ENCODE results near the gene RELT.

Gene RELT, protein sequence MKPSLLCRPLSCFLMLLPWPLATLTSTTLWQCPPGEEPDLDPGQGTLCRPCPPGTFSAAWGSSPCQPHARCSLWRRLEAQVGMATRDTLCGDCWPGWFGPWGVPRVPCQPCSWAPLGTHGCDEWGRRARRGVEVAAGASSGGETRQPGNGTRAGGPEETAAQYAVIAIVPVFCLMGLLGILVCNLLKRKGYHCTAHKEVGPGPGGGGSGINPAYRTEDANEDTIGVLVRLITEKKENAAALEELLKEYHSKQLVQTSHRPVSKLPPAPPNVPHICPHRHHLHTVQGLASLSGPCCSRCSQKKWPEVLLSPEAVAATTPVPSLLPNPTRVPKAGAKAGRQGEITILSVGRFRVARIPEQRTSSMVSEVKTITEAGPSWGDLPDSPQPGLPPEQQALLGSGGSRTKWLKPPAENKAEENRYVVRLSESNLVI

DNA sequence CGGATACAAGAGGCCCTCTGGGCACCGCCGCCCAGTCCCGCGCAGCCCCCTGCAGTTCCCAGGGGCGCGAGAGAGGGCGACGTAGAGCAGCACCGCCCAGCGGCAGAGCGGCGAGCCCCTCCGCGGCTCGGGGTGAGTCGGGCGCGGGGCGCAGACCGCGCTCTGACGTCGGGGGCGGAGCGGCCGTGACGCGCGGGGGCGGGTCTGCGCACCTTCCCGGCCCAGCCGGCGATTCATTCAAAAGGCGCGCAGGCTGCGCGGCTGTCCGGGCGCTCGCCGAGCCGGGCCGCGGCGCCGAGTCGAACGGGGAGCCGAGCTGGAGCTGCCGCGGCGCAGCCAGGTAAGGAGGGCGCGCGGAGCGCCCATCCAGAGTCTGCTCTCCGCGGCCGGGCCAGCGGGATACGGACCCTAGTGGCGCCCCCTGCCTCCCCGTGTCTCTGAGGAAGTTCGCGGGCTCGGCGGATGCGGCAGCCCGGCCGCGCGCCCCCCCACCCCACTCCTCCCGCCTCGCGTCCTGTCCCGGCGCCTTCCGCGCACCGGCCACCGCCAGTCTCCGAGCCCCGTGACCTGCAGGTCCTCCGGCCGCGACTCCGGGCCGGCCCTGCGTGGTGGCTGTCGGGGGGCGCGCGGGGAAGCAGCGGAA is at the start of gene RELT:
Gene RELT, plus strand, starts transcription at position 240 of the 643 bp plus-strand sequence. CDS start 12,738 bp downstream, outside the sequence.
- Mint-ChIP-seq H3K4me3 (peak within 1 kb of the TSS; percentile 84), H3K9me3 (no peaks in the 10 kb centered on the region), H3K4me1 (ENCODE audit: low read depth) (peaks cover 60% of the 10 kb centered on the region), H3K27ac (peak within 1 kb of the TSS; percentile 86), H3K36me3 (ENCODE audit: low read depth) (peaks cover 48% of the 10 kb centered on the region), H3K27me3 (peaks cover 5% of the 10 kb centered on the region)
- intact Hi-C loops (cut with micrococcal nuclease), result loop anchor here (1.0 kb wide), 1 partner anchor 17 kb away; no protein-coding TSS in a partner anchor

DNA sequence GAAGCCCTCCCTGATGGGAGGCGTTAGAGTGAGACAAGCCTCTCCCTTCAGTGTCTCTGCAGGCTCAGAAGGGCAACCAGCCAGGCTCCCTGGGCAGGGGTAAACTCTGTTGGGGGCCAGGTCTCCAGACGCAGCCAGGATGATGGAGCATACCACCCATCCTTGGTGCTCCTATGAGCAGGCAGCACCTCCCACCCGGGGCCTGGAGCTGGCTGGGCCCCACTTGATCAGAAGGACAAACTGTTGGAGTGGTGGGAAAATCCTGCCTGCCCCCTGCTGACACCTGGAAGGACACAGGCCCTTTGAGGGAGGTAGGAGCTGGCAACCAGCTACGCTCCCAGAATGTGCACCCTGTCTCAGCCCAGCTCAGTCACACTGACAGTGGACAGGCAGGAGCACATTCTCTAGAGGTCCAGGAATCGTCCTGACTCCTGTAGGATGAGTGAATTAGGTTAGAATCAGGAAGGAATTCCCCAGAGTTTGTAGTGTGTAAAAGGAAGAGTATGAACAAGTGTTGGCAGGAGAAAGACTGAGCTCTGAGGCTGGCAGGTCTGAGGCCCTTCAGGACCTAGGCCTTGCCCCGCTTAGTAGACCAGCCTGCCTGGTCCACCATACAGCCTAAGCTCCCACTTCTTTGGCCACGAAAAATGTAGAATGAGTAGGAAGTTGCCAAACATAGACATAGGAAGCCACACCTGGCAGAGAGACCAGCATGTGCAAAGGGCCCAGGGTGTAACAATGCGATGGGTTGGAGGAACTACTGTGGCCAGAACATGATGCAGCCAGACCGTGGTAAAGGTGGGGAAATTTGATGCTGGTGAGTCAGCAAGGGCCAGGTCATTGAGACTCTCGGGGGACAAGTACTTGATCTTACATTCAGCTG is 49.0 kb upstream of the RELT start:
- Mint-ChIP-seq H3K36me3 (ENCODE audit: low read depth) (no peaks in the 10 kb centered on the region), H3K27me3 (peaks cover 8% of the 10 kb centered on the region), H3K4me1 (ENCODE audit: low read depth) (peaks cover 25% of the 10 kb centered on the region), H3K9me3 (no peaks in the 10 kb centered on the region), H3K4me3 (no peak overlapping the region), H3K27ac (no peak overlapping the region)
- intact Hi-C loops (cut with micrococcal nuclease), result no loop called here

DNA sequence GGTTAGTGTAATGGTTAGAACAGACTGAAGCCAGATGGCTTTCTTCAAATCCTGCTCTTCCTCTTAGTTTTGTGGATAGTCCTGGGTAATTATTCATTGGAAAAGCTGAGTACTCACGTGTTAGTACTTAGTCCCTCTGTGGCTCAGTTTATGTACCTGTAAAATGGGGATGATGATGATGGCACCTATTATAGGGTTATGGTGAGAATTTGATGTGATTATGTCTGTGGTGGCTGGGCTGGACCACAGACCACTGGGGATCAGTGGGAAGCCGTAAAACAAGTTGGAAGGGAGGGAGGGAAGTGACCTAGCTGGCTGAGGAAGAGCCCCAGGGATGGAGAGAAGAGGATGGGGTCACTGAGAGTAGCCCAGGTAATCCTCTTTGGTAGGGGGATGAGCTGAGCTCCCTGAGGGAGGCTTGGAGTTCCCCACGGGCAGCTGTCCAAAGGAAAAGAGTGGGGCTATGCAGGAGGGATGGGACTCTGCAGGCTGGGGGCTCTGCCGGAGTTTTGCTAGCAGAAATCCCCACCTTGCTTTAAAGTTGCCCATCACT is 48.3 kb upstream of the RELT start:
- Mint-ChIP-seq H3K4me3 (no peak overlapping the region), H3K36me3 (ENCODE audit: low read depth) (no peaks in the 10 kb centered on the region), H3K27ac (no peak overlapping the region), H3K27me3 (peaks cover 1% of the 10 kb centered on the region), H3K9me3 (no peaks in the 10 kb centered on the region), H3K4me1 (ENCODE audit: low read depth) (peaks cover 18% of the 10 kb centered on the region)
- intact Hi-C loops (cut with micrococcal nuclease), result no loop called here

DNA sequence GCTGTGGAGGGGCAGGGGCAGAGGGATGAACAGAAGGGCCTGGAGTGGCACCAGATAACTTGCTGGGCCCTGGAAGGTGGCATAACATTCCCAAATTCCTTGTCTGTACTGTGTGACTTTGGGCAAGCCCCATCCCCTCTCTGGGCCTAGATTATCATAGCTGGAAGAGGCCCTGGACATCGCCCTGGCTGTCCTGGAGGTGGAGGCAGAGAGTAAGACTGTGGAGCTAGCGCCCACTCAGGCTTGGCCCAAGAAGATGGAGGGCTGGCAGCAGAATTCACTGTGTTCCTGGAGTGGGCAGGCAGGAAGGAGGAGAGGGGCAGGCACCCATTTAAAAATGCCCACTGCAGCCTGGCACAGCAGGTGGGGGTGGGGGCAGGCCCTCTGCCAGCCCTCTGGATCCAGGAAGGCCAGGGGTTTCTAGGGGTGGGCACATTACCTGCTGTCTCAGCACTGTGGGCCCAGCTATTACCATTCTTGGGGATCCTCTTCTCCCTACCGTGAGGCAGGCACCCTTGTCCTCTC is 45.6 kb upstream of the RELT start:
- peak overlapping the region; percentile 47 for H3K27ac Mint-ChIP-seq
- H3K4me1 Mint-ChIP-seq (ENCODE audit: low read depth), result peaks cover 29% of the 10 kb centered on the region
- intact Hi-C loops (cut with micrococcal nuclease), result no loop called here

DNA sequence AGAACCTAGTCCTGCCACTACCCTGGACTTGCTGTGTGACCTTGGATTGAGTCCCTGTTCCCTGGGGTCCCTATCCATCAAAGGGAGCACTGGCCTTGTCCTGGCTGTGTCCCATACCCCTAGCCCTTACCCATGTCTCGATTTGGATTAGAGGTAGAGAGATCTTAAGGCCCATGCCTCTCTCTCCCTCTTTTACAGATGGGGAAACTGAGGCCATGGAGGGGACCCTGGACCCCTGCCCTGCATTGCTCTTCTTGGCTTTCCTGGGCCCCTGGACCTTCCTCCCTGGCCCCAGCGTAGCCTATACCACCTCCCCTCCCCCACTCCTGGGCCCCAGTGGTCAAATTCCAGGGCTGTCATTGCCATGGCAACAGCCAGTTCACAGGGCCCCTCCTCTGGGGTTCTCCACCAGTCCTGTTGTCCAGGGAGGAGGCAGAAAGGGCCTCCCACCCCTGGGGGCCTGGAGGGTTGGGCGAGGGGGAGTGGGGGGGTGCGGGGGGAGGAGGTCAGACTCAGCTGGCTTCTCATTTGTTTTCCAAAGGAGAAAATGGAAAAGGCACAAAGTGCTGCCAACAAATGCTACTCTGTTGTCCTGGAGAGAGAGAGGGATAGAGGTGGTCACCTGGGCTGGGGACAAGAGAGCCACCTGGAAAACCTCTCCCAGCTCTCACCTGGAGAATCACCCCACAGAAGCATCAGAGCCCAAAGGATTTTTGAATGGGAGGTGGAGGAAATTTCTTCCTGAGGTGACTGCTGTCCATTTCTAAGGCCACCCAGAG is 44.9 kb upstream of the RELT start:
- no peaks in the 10 kb centered on the region for H3K9me3 Mint-ChIP-seq
- H3K36me3 Mint-ChIP-seq (ENCODE audit: low read depth), result no peaks in the 10 kb centered on the region
- peak overlapping the region; percentile 47 for H3K27ac Mint-ChIP-seq
- H3K27me3 Mint-ChIP-seq, result peaks cover 6% of the 10 kb centered on the region
- intact Hi-C loops (cut with micrococcal nuclease), result no loop called here
- peaks cover 29% of the 10 kb centered on the region for H3K4me1 Mint-ChIP-seq (ENCODE audit: low read depth)
- no peak overlapping the region for H3K4me3 Mint-ChIP-seq

More for the DNA sequence above, 45.6 kb upstream of the RELT start:
- Mint-ChIP-seq H3K4me3 (no peak overlapping the region), H3K27me3 (peaks cover 6% of the 10 kb centered on the region), H3K9me3 (no peaks in the 10 kb centered on the region), H3K36me3 (ENCODE audit: low read depth) (no peaks in the 10 kb centered on the region)

DNA sequence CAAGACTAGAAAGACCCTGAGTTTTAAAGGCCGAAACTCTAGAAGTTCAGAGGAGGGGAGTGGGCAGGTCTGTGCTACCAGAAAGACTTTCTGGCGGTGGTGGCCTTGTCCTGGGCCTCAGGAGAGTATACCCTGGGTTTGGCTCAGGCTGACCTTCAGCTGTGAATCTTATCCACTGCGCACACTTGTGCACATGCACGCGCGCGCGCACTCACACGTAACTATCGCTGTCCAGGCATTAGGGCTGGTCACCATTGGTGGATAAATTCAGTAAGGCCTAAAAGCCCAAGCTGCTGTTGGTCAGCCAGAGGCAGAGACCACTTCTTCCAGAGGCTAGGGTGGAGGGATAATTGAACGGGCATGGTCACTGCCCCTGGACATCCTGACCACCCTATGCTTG is 43.0 kb upstream of the RELT start:
- Mint-ChIP-seq H3K4me1 (ENCODE audit: low read depth) (peaks cover 22% of the 10 kb centered on the region), H3K9me3 (no peaks in the 10 kb centered on the region), H3K36me3 (ENCODE audit: low read depth) (no peaks in the 10 kb centered on the region), H3K4me3 (no peak overlapping the region), H3K27me3 (peaks cover 4% of the 10 kb centered on the region), H3K27ac (no peak overlapping the region)
- intact Hi-C loops (cut with micrococcal nuclease), result no loop called here

DNA sequence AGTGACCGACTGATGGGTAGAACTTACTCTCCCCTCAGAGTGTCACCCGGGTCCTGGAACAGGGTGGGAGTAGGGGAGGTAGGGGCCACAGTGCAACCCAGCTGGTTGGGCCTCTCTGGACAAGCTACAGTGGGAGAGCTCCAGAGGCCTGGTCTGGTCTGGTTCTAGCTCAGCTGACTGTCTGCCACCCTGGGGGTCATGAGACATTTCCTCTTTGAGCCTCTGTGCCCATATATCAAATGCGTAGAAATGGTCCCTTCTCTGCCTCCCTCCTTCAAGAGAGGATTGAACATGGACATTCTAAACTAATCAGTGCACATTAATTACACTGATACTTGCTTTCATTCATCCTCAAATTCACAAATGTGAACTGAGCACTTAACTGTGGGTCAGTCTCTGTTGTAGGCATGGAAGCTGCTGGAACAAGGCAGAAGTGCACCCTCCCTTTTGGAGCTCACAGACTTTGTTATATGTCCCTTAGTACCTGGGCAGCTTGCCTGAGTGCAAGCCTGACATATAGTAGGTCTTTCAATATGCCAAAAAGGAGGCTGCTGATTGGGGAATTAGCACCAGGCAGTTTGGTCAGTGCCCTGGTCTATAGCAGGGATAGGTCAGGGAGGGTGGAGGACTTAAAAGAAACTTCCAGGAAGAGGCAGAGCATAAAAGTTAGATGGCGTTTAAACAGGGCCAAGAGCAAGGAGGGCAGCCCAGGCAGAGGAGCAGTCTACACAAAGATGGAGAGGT is 42.4 kb upstream of the RELT start:
- H3K27ac Mint-ChIP-seq, result no peak overlapping the region
- intact Hi-C loops (cut with micrococcal nuclease), result no loop called here
- H3K4me3 Mint-ChIP-seq, result no peak overlapping the region
- H3K9me3 Mint-ChIP-seq, result no peaks in the 10 kb centered on the region
- H3K4me1 Mint-ChIP-seq (ENCODE audit: low read depth), result peaks cover 22% of the 10 kb centered on the region
- peaks cover 4% of the 10 kb centered on the region for H3K27me3 Mint-ChIP-seq
- H3K36me3 Mint-ChIP-seq (ENCODE audit: low read depth), result no peaks in the 10 kb centered on the region

DNA sequence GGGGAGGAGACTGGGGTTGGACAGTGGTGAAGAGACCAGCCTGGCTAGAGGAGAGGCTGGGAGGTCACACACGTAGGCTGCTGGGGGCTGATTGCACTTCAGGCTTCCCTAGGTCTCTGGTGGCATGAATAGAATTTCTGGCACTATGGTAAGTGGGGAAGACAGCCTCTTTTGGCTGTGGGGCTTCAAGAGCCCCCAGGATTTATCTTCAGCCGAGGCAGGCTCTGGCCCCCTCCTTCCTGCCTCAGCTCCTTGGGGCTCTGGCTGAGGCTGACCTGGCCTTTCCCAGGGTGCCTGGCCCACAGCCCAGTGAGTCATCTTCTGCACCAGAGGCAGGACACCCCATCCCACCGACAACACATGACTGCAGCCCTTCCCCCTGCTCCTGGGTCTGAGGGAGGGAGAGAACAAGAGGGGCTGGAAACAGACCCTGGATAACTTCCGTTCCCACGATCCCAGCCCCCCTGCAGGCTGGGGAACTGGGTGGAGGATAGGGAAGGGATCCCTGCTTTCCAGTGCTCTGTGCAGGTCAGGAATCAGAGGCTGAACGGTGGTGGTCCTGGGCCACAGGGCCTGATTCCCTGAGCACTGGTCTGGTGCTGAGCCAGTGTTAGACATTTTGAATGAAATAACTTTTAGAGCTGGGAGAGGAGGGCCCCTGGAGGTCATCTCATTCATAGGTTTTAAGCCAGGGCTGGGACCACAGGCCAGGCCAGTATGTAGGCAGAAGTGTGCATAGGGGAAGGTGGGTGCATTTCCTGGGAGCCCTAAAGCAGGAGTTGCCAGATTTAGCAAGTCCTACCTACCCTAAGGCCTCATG is 41.6 kb upstream of the RELT start:
- Mint-ChIP-seq H3K4me1 (ENCODE audit: low read depth) (peaks cover 22% of the 10 kb centered on the region), H3K9me3 (no peaks in the 10 kb centered on the region), H3K4me3 (no peak overlapping the region), H3K27me3 (peaks cover 6% of the 10 kb centered on the region), H3K27ac (no peak overlapping the region), H3K36me3 (ENCODE audit: low read depth) (no peaks in the 10 kb centered on the region)
- intact Hi-C loops (cut with micrococcal nuclease), result loop anchor here (1.0 to 5.0 kb wide), 2 partner anchors 27 to 37 kb away; no protein-coding TSS in a partner anchor

DNA sequence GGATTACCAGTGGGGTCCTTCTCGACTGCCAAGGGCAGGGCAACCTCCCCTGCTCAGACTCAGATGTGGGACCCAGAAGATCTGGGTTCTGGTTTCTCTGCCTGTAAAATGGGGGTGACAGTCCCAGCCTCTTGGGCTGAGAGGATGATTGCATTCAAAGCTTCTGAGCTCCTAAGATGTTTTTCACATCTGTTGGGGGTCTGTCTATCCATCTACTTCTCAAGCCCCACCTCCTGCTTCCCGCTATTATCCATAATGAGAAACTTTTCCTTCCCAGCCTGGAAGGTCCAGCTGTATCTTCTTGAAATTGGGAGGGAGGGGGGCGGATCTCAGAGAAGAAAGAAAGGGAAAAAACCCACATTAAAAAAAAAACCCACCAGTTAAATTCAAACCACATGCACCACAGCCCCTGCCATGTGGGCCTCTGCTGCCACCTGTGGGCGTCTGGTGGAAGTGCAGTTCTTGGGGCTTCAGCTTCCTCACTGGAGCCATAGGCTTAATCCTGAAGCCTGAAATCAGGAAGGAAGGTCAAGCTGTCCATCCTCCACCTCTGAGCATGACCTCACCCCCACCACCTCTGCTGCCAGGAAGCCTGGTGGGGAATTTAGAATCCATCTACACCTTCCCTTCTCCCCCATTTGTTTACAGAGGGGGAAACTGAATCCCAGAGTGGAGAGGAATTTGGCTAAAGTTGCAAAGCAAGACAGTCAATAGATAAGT is 40.8 kb upstream of the RELT start:
- H3K4me1 Mint-ChIP-seq (ENCODE audit: low read depth), result peaks cover 15% of the 10 kb centered on the region
- H3K4me3 Mint-ChIP-seq, result no peak overlapping the region
- no peak overlapping the region for H3K27ac Mint-ChIP-seq
- peaks cover 6% of the 10 kb centered on the region for H3K27me3 Mint-ChIP-seq
- no peaks in the 10 kb centered on the region for H3K36me3 Mint-ChIP-seq (ENCODE audit: low read depth)
- H3K9me3 Mint-ChIP-seq, result no peaks in the 10 kb centered on the region
- intact Hi-C loops (cut with micrococcal nuclease), result loop anchor here (1.0 to 5.0 kb wide), 2 partner anchors 28 to 38 kb away; no protein-coding TSS in a partner anchor

DNA sequence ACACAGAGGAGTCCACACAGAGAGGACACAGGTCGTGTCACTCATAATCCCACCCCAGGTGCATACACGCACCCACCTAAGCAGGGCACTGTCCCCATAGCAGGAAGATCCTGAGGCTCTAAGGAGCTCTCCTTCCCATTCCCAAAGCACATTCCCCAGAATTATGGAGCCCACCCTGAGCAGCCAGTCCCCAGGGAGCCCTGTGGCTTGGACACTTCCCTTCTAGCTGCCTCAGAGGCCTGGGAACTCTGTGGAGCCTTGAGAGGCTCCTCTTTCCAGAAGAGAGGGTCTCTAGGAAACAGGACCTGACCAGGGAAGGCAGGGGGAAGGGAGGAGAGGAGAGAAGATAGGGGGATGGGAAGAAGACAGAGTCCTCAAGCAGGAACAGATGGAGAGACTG is 38.4 kb upstream of the RELT start:
- no peaks in the 10 kb centered on the region for H3K36me3 Mint-ChIP-seq (ENCODE audit: low read depth)
- peaks cover 12% of the 10 kb centered on the region for H3K4me1 Mint-ChIP-seq (ENCODE audit: low read depth)
- H3K27me3 Mint-ChIP-seq, result peaks cover 14% of the 10 kb centered on the region
- H3K4me3 Mint-ChIP-seq, result no peak overlapping the region
- no peaks in the 10 kb centered on the region for H3K9me3 Mint-ChIP-seq
- H3K27ac Mint-ChIP-seq, result peak overlapping the region; percentile 7
- intact Hi-C loops (cut with micrococcal nuclease), result loop anchor here (5.0 kb wide), 1 partner anchor 41 kb away; no protein-coding TSS in a partner anchor

DNA sequence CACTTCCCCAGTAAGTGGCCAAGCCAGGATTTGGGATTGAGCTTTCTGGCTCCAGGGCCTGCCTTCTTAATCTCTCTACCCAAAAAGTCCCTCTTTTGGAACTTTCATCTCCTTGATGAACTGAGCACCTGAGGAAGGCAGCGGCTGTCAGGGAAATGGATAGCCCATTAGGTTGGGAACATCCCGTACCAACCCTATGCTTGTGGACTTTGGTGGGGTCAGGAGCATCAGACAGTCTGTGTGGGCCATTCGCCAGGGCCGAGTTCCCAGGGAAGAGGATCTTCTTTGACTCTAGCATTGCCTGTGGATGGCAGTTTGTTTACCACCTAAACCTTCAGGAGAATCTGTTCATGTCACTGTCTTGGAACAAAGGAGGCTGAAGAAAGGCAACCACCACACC is 37.9 kb upstream of the RELT start:
- intact Hi-C loops (cut with micrococcal nuclease), result loop anchor here (5.0 kb wide), 1 partner anchor 41 kb away; no protein-coding TSS in a partner anchor
- Mint-ChIP-seq H3K36me3 (ENCODE audit: low read depth) (no peaks in the 10 kb centered on the region), H3K4me1 (ENCODE audit: low read depth) (peaks cover 12% of the 10 kb centered on the region), H3K4me3 (no peak overlapping the region), H3K27ac (peak overlapping the region; percentile 7), H3K27me3 (peaks cover 14% of the 10 kb centered on the region), H3K9me3 (no peaks in the 10 kb centered on the region)
